Transverse colon (tissue), 4 donors: ENCODE data around the gene RPL41.

Experiments used
- CTCF ChIP-seq, 5 experiments: fragments of 200-600 bp in 3 of 5; fragments of 450-650 bp in 2 of 5; sonication (generic) in 3 of 5; IDR thresholded peaks; 1 replicate in 2 of 5; 2 replicates in 3 of 5; pipeline ENCODE4 v1.5.1; 2016 to 2017; ENCODE audit warnings: antibody characterized with exemption in 5 of 5, inconsistent platforms in 3 of 5, mild to moderate bottlenecking in 2 of 5, moderate library complexity in 1 of 5
- EP300 ChIP-seq: sonication (generic); formaldehyde crosslinking; IDR thresholded peaks from one replicate; pipeline ENCODE4 v1.6.1; 2017; ENCODE audit warnings: antibody characterized with exemption, low read depth
- POLR2A ChIP-seq: fragments of 450-650 bp; IDR thresholded peaks from one replicate; pipeline ENCODE4 v1.6.1; 2016; ENCODE audit warnings: antibody characterized with exemption, mild to moderate bottlenecking, moderate library complexity
- POLR2AphosphoS5 ChIP-seq, 3 donors: sonication (generic); formaldehyde crosslinking; IDR thresholded peaks; one replicate each; pipeline ENCODE4 v1.6.1; 2016; ENCODE audit warnings: antibody characterized with exemption in 3 of 3

DNA sequence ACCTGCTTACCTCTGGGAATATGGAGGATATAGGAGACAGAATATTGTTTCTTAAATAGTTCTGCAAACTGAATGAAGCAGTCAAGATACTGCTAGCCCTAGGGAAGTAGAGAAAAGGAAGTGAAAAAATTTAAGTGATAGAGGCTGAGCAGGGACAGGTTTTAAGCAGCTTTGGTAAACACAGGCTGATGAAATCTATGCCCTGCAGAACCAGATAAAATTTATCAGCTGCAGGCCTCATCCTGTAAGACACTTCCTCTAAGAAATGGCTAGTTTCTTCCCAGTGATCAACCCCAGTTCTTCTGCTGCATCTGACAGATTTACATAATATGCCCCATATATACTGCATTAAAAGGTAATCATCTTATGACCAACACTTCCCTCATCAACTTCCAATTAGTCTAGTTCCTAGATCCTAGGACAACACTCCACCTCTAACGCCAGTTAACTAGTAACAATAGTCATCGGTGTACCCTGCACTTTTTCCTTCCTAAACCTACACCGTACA lies 10.4 kb downstream of the RPL41 start:
- no peak for TF ChIP-seq POLR2A
- no peak for TF ChIP-seq CTCF (IDR thresholded peaks at IDR 0.05)
- no peak for TF ChIP-seq EP300
- TF ChIP-seq POLR2AphosphoS5 (IDR thresholded peaks at IDR 0.05) = no peak
